Mesenchymal stem cell (in vitro differentiated cells and primary cell): ENCODE results near the gene PTPRN2.

Source experiments
- DNase-seq: peaks from one replicate; pipeline ENCODE4 v3.0.0-alpha.2; 2013
- H2AFZ ChIP-seq: one replicate; pipeline ENCODE4 v1.6.1; 2013; ENCODE audit warnings: low read depth, mild to moderate bottlenecking, control low read depth, inconsistent platforms, low read length, moderate library complexity
- H2AK5ac ChIP-seq: 2 replicates; pipeline ENCODE4 v1.6.1; 2013; ENCODE audit warnings: low read length, moderate library complexity, mild to moderate bottlenecking, inconsistent platforms; ENCODE audit not compliant: severe bottlenecking
- H2BK120ac ChIP-seq: one replicate; pipeline ENCODE4 v1.6.1; 2013; ENCODE audit warnings: low read depth, mild to moderate bottlenecking, inconsistent platforms, low read length, moderate library complexity
- H2BK12ac ChIP-seq, 2 experiments: one replicate each; pipeline ENCODE4 v1.6.1; 2013; ENCODE audit warnings: inconsistent platforms in 2 of 2, low read length in 2 of 2, mild to moderate bottlenecking in 2 of 2, moderate library complexity in 2 of 2, control low read depth in 1 of 2
- H2BK15ac ChIP-seq: one replicate; pipeline ENCODE4 v1.6.1; 2013; ENCODE audit warnings: mild to moderate bottlenecking, low read depth, inconsistent platforms; ENCODE audit not compliant: poor library complexity, severe bottlenecking
- H2BK5ac ChIP-seq: 2 replicates; pipeline ENCODE4 v1.6.1; 2013; ENCODE audit warnings: low read depth, mild to moderate bottlenecking, low read length, control low read depth, inconsistent platforms; ENCODE audit not compliant: poor library complexity, severe bottlenecking
- H3K14ac ChIP-seq, 2 experiments: one replicate each; pipeline ENCODE4 v1.6.1; 2013; ENCODE audit warnings: inconsistent platforms in 2 of 2, low read length in 2 of 2, control low read depth in 1 of 2, mild to moderate bottlenecking in 1 of 2, moderate library complexity in 1 of 2
- H3K18ac ChIP-seq, 2 experiments: one replicate each; pipeline ENCODE4 v1.6.1; 2013; ENCODE audit warnings: inconsistent platforms in 2 of 2, low read length in 2 of 2, control low read depth in 1 of 2, low read depth in 1 of 2, mild to moderate bottlenecking in 1 of 2
- H3K23ac ChIP-seq, 2 experiments: one replicate each; pipeline ENCODE4 v1.6.1; 2013; ENCODE audit warnings: inconsistent platforms in 2 of 2, low read length in 2 of 2, mild to moderate bottlenecking in 2 of 2, moderate library complexity in 2 of 2, control low read depth in 1 of 2
- H3K27ac ChIP-seq: 2 replicates; pipeline ENCODE4 v1.5.1; 2013; ENCODE audit warnings: mild to moderate bottlenecking, moderate library complexity, low read length, control low read depth, inconsistent platforms; ENCODE audit not compliant: poor library complexity, severe bottlenecking
- H3K27me3 ChIP-seq, 2 experiments: 2 replicates each; pipeline versions ENCODE4 v1.6.1 to v1.7.0; 2013; ENCODE audit warnings: low read length in 2 of 2, mild to moderate bottlenecking in 2 of 2, moderate library complexity in 2 of 2, control low read depth in 1 of 2, inconsistent platforms in 1 of 2; ENCODE audit not compliant: control insufficient read depth in 1 of 2, insufficient read depth in 1 of 2
- H3K36me3 ChIP-seq, 2 experiments: 2 replicates each; pipeline versions ENCODE4 v1.6.1 to v1.7.0; 2013; ENCODE audit warnings: low read length in 2 of 2, control low read depth in 1 of 2, inconsistent platforms in 1 of 2, low read depth in 1 of 2, mild to moderate bottlenecking in 1 of 2; ENCODE audit not compliant: insufficient read depth in 2 of 2, control insufficient read depth in 1 of 2
- H3K4ac ChIP-seq, 2 experiments: one replicate each; pipeline ENCODE4 v1.6.1; 2013; ENCODE audit warnings: inconsistent platforms in 2 of 2, low read length in 2 of 2, mild to moderate bottlenecking in 2 of 2, moderate library complexity in 2 of 2, control low read depth in 1 of 2, low read depth in 1 of 2
- H3K4me1 ChIP-seq: 2 replicates; pipeline ENCODE4 v1.6.1; 2013; ENCODE audit warnings: low read depth, low read length, control low read depth; ENCODE audit not compliant: control insufficient read depth, insufficient read depth
- H3K4me2 ChIP-seq: 2 replicates; pipeline ENCODE4 v1.6.1; 2013; ENCODE audit warnings: low read length, mild to moderate bottlenecking, inconsistent platforms; ENCODE audit not compliant: poor library complexity, severe bottlenecking
- H3K4me3 ChIP-seq, 2 experiments: 2 replicates each; pipeline versions ENCODE4 v1.5.1 to v1.7.0; 2013; ENCODE audit warnings: low read length in 2 of 2, mild to moderate bottlenecking in 2 of 2, control low read depth in 1 of 2, low read depth in 1 of 2; ENCODE audit not compliant: insufficient read depth in 1 of 2
- H3K79me1 ChIP-seq: replicated peaks from 2 replicates; pipeline ENCODE4 v1.6.1; 2013; ENCODE audit warnings: mild to moderate bottlenecking, control low read depth, low read length, inconsistent platforms; ENCODE audit not compliant: poor library complexity, severe bottlenecking
- H3K9ac ChIP-seq: 2 replicates; pipeline ENCODE4 v1.7.0; 2013; ENCODE audit warnings: mild to moderate bottlenecking, low read length, moderate library complexity
- H3K9me3 ChIP-seq: 2 replicates; pipeline ENCODE4 v1.7.0; 2013; ENCODE audit warnings: mild to moderate bottlenecking, low read length; ENCODE audit not compliant: control insufficient read depth
- H4K8ac ChIP-seq: one replicate; pipeline ENCODE4 v1.6.1; 2013; ENCODE audit warnings: inconsistent platforms, mild to moderate bottlenecking, low read length, moderate library complexity
- H4K91ac ChIP-seq: one replicate; pipeline ENCODE4 v1.6.1; 2013; ENCODE audit warnings: mild to moderate bottlenecking, low read length, inconsistent platforms
- WGBS: methylation state at CpG from one replicate; pipeline ENCODE4 v1.1.7; 2013; ENCODE audit warnings: mixed read lengths; 5-methylcytosine and 5-hydroxymethylcytosine counted together

The PTPRN2 gene

DNA sequence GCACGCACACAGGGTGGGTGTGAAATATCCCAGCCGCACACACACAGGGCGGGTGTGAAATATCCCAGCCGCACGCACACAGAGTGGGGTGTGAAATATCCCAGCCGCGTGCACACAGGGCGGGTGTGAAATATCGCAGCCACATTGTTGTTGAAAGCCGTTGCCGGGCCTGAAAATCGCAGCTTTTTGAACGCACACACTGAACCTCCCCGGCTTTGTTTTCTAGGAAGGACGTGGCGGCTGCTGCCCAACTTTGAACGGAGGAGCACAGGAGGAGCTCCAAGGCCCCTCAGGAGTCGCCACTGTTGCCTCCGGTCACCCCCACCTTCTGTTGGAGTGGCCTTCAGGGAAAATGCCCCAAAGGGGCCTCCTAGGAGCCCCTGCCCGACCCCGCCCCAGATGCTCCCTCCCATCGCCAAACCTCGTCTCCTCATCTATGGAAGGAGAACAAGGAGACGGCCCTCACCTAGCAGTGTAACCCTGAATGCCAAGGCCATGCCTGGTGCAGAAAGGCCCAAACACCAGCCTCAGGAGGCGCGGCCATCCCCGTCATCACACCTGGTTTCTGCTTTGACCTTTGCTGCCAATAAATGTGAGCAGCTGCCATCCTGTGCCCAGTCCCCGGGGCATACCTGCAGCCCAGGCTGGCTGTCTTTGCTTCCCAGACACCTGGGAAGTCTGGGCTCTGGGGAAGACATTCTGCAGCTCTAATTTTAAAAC is 318.6 kb downstream of the PTPRN2 start:
- no peak overlapping the region for H2BK15ac ChIP-seq
- no peak overlapping the region for H4K91ac ChIP-seq
- H3K18ac ChIP-seq: no peak overlapping the region
- no peak overlapping the region for H2BK5ac ChIP-seq
- no peak overlapping the region for H4K8ac ChIP-seq
- H2AK5ac ChIP-seq: no peak overlapping the region
- no peaks in the 10 kb centered on the region for H3K36me3 ChIP-seq
- no peak overlapping the region for H3K9ac ChIP-seq
- no peaks in the 10 kb centered on the region for H3K79me1 ChIP-seq
- DNase-seq: no peak
- H3K4me1 ChIP-seq: no peaks in the 10 kb centered on the region
- no peak overlapping the region for H3K23ac ChIP-seq
- H3K4me3 ChIP-seq: no peak overlapping the region
- H3K4me2 ChIP-seq: no peak overlapping the region
- no peaks in the 10 kb centered on the region for H3K9me3 ChIP-seq
- H2AFZ ChIP-seq: no peak overlapping the region
- no peaks in the 10 kb centered on the region for H3K27me3 ChIP-seq
- WGBS: 91% methylated on average over 28 of the region's 28 CpGs
- no peak overlapping the region for H3K4ac ChIP-seq
- no peak overlapping the region for H3K14ac ChIP-seq
- H2BK120ac ChIP-seq: no peak overlapping the region
- H3K27ac ChIP-seq: no peak overlapping the region
- no peak overlapping the region for H2BK12ac ChIP-seq

DNA sequence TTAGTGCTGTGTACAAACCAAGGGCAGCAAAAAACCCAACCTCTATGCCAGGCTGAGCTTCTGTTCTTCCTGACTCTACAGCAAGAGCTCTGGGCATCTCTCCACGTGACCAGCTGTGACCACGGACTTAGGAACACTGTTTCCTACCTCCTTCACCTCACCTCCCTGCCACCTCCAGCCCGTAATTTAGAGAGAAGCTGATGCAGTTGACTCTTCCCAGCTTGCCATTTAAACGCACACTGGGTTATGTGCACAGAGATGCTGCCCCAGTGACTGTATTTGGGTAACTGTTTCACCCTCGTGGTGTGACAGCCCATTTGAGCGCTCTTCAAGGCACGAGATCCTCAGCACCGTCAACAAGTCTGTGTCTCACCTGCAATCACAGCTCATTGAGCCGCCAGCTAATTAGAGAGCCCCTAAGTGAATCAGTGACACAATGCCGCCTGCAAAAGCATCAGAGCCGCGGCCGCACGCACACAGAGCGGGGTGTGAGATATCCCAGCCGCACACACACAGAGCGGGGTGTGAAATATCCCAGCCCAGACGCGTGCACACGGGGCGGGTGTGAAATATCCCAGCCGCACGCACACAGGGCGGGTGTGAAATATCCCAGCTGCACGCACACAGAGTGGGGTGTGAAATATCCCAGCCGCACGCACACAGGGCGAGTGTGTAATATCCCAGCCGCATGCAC is 319.7 kb downstream of the PTPRN2 start:
- no peak overlapping the region for H3K14ac ChIP-seq
- H2AFZ ChIP-seq: no peak overlapping the region
- H3K4me2 ChIP-seq: no peak overlapping the region
- no peaks in the 10 kb centered on the region for H3K9me3 ChIP-seq
- H3K18ac ChIP-seq: no peak overlapping the region
- no peak overlapping the region for H3K23ac ChIP-seq
- no peak overlapping the region for H2BK120ac ChIP-seq
- H3K4me1 ChIP-seq: no peaks in the 10 kb centered on the region
- H4K91ac ChIP-seq: no peak overlapping the region
- H3K36me3 ChIP-seq: no peaks in the 10 kb centered on the region
- no peaks in the 10 kb centered on the region for H3K79me1 ChIP-seq
- H2AK5ac ChIP-seq: no peak overlapping the region
- no peak overlapping the region for H3K4ac ChIP-seq
- no peak overlapping the region for H2BK12ac ChIP-seq
- H2BK5ac ChIP-seq: no peak overlapping the region
- H4K8ac ChIP-seq: no peak overlapping the region
- no peak overlapping the region for H3K27ac ChIP-seq
- no peaks in the 10 kb centered on the region for H3K27me3 ChIP-seq
- no peak overlapping the region for H2BK15ac ChIP-seq
- H3K9ac ChIP-seq: no peak overlapping the region
- DNase-seq: no peak
- 88% methylated on average over 29 of the region's 29 CpGs for WGBS
- no peak overlapping the region for H3K4me3 ChIP-seq

DNA sequence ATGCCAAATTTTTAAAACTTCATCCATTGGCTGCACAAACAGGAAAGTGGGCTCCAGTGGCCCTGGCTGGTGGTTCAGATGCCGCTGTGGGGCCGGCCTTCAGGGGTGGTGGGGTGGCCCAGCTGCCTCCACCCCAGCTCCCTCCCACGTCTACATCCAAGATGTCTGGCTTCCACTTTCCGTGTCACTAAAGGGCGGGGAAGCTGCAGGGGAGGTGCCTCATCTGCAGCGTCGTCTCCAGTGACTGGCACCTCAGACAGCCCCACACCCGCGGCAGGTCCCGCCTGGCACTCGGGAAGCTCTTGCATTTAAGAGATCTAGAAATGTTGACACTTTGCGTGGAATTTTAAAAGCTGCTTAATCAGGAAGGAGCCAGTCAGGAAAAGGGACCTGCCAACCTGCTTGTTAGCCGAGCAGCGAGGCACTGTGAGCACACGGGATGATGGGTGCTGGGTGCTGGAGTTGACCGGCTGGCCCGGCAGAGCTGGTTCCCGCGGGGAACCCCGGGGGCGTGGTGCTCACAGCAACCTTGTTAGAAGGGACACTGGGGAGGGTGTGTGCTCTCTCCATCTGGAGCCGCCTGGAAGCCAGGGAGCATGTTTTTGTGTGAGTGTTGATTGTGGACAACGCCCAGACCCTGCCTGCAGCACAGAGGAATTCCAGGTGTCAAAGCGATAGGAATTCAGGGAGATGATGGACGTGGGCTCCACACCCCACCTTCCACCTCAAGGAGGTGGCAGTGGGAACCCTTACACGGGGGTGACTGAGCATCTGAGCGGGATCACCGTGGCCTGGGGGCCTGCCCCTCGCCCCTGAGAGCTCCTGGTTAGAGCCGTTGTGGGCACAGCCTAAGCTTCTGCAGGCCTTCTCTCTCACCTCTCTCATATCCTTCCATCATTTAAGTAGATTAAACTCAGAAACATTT is 320.5 kb downstream of the PTPRN2 start:
- Histone ChIP-seq H3K9me3 (no peaks in the 10 kb centered on the region), H3K14ac (no peak overlapping the region), H3K36me3 (no peaks in the 10 kb centered on the region), H3K18ac (no peak overlapping the region), H3K23ac (no peak overlapping the region), H2AK5ac (no peak overlapping the region), H2BK120ac (no peak overlapping the region), H3K27ac (no peak overlapping the region), H3K27me3 (no peaks in the 10 kb centered on the region), H2AFZ (no peak overlapping the region), H3K79me1 (no peaks in the 10 kb centered on the region), H4K91ac (no peak overlapping the region), H2BK12ac (no peak overlapping the region), H3K4me2 (no peak overlapping the region), H3K4ac (no peak overlapping the region), H3K4me1 (no peaks in the 10 kb centered on the region), H3K4me3 (no peak overlapping the region), H2BK15ac (no peak overlapping the region), H3K9ac (no peak overlapping the region), H2BK5ac (no peak overlapping the region), H4K8ac (no peak overlapping the region)
- DNase-seq: no peak
- 87% methylated on average over 29 of the region's 30 CpGs for WGBS

DNA sequence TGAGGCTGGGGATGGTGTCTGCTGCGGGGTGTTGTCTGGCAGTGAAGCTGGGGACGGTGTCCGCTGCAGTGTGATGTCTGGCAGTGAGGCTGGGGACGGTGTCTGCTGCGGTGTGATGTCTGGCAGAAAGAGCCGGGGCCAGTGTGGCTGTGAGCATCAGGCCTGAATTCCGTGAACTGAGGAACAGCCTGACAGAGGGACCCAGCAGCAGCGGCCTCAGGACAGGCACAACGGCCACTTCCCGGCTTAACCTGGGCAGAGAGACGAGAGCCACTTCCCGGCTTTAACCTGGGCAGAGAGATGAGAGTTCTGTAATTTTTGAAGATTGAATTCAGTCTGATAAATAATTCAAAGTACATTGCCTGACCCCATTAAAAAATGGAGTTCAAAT is 321.2 kb downstream of the PTPRN2 start:
- Histone ChIP-seq H4K91ac (no peak overlapping the region), H3K4me3 (no peak overlapping the region), H3K4me2 (no peak overlapping the region), H4K8ac (no peak overlapping the region), H3K23ac (no peak overlapping the region), H3K36me3 (no peaks in the 10 kb centered on the region), H3K4ac (no peak overlapping the region), H2BK12ac (no peak overlapping the region), H3K27ac (no peak overlapping the region), H3K4me1 (no peaks in the 10 kb centered on the region), H3K9me3 (no peaks in the 10 kb centered on the region), H2AFZ (no peak overlapping the region), H2BK15ac (no peak overlapping the region), H3K9ac (no peak overlapping the region), H2AK5ac (no peak overlapping the region), H3K79me1 (no peaks in the 10 kb centered on the region), H3K27me3 (no peaks in the 10 kb centered on the region), H3K18ac (no peak overlapping the region), H2BK5ac (no peak overlapping the region), H3K14ac (no peak overlapping the region), H2BK120ac (no peak overlapping the region)
- DNase-seq: no peak
- WGBS: 89% methylated on average over 10 of the region's 12 CpGs
